ENCODE results near the gene YWHAG. TPM values are rescaled to one million over a fixed set of nuclear protein-coding genes. Genes with fewer than 3 reads are reported as not detected.

The YWHAG gene
- total and polyA plus RNA-seq, 9 of the 15 experiments (the other 6 are each of a cell fraction or from before 2014, with no cell fraction given): 30.4 to 246 (median 94.5) TPM

GRCh38 chr7:76359111-76359977 lies 553 bp upstream of the YWHAG start (continued):
- TF ChIP-seq ZBTB43 (CRISPR knock-in tag; IDR thresholded peaks at IDR 0.05) (peak; percentile 58; the same call in 1 of the 2 replicates), FOSL1 (tag; conservative IDR thresholded peaks at IDR 0.05) (peak; percentile 89), RBM25 (IDR thresholded peaks at IDR 0.05; ENCODE audit: low read depth, low read length, severe bottlenecking) (no peak), ATF1 (CRISPR knock-in tag; IDR thresholded peaks at IDR 0.05) (no peak), ATF1 (tag; IDR thresholded peaks at IDR 0.05) (peak; percentile 58), IRF2 (CRISPR knock-in tag; IDR thresholded peaks at IDR 0.05) (no peak), ZC3H4 (CRISPR knock-in tag; IDR thresholded peaks at IDR 0.05; ENCODE audit: borderline replicate concordance) (no peak), FOXK1 (CRISPR knock-in tag; IDR thresholded peaks at IDR 0.05; ENCODE audit: borderline replicate concordance) (peak; percentile 77; the same call in 1 of the 2 replicates), YBX1 (IDR thresholded peaks at IDR 0.05) (no peak), BDP1 (IDR thresholded peaks at IDR 0.05; ENCODE audit: insufficient read depth, insufficient read length) (no peak), ZNF12 (CRISPR knock-in tag; IDR thresholded peaks at IDR 0.05) (no peak), FOS (IDR thresholded peaks at IDR 0.05; ENCODE audit: extremely low read depth, insufficient read length) (no peak), SMAD4 (CRISPR knock-in tag; conservative IDR thresholded peaks at IDR 0.05) (0 out of 2 replicates have a peak, but pooled peaks have one; percentile 60), ZBTB26 (CRISPR knock-in tag; IDR thresholded peaks at IDR 0.05) (0 out of 2 replicates have a peak, but pooled peaks have one; percentile 73), TBP (optimal IDR thresholded peaks at IDR 0.05; ENCODE audit: low read depth, low read length) (peak; percentile 58), HNRNPL (IDR thresholded peaks at IDR 0.05; ENCODE audit: low read depth, low read length) (no peak), DPF2 (IDR thresholded peaks at IDR 0.05) (peak; percentile 83), BRD9 (IDR thresholded peaks at IDR 0.05; ENCODE audit: low read depth, partially characterized antibody) (peak; percentile 93), CSDE1 (IDR thresholded peaks at IDR 0.05) (peak in 1 of 2 experiments; percentile 56; a peak in 1 of 4 replicates), ARID1B (IDR thresholded peaks at IDR 0.05) (peak; percentile 72), NCOR1 (IDR thresholded peaks at IDR 0.05) (peak; percentile 39), NR1H2 (CRISPR knock-in tag; IDR thresholded peaks at IDR 0.05) (no peak)
- TF ChIP-seq, protein P1, sequence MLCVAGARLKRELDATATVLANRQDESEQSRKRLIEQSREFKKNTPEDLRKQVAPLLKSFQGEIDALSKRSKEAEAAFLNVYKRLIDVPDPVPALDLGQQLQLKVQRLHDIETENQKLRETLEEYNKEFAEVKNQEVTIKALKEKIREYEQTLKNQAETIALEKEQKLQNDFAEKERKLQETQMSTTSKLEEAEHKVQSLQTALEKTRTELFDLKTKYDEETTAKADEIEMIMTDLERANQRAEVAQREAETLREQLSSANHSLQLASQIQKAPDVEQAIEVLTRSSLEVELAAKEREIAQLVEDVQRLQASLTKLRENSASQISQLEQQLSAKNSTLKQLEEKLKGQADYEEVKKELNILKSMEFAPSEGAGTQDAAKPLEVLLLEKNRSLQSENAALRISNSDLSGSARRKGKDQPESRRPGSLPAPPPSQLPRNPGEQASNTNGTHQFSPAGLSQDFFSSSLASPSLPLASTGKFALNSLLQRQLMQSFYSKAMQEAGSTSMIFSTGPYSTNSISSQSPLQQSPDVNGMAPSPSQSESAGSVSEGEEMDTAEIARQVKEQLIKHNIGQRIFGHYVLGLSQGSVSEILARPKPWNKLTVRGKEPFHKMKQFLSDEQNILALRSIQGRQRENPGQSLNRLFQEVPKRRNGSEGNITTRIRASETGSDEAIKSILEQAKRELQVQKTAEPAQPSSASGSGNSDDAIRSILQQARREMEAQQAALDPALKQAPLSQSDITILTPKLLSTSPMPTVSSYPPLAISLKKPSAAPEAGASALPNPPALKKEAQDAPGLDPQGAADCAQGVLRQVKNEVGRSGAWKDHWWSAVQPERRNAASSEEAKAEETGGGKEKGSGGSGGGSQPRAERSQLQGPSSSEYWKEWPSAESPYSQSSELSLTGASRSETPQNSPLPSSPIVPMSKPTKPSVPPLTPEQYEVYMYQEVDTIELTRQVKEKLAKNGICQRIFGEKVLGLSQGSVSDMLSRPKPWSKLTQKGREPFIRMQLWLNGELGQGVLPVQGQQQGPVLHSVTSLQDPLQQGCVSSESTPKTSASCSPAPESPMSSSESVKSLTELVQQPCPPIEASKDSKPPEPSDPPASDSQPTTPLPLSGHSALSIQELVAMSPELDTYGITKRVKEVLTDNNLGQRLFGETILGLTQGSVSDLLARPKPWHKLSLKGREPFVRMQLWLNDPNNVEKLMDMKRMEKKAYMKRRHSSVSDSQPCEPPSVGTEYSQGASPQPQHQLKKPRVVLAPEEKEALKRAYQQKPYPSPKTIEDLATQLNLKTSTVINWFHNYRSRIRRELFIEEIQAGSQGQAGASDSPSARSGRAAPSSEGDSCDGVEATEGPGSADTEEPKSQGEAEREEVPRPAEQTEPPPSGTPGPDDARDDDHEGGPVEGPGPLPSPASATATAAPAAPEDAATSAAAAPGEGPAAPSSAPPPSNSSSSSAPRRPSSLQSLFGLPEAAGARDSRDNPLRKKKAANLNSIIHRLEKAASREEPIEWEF (CRISPR knock-in tag; IDR thresholded peaks at IDR 0.05): no peak
